Jurkat, Clone E6-1 (cell line): ENCODE results near the gene TDP1.
"Not testable (repeated sequence)": the region's sequence is repeated elsewhere in the genome, so short reads cannot be mapped to it uniquely, and the experiment has no call there.

Experiments used
- DNase-seq: peaks from one replicate; pipeline ENCODE4 v3.0.0-alpha.2; 2011; ENCODE audit warnings: low read depth, low spot score
- H3K4me3 ChIP-seq: 2 replicates; pipeline ENCODE4 v1.5.1; 2011; ENCODE audit warnings: mild to moderate bottlenecking, low read length, control low read depth, moderate library complexity

The TDP1 gene

GRCh38 chr14:89983375-89983774 is 27.6 kb downstream of the TDP1 start:
- no peak for DNase-seq
- no peak overlapping the region for H3K4me3 ChIP-seq

GRCh38 chr14:89986462-89987160 is 30.9 kb downstream of the TDP1 start:
- no peak for DNase-seq
- H3K4me3 ChIP-seq, result no peak overlapping the region

GRCh38 chr14:89987161-89987475 is 31.4 kb downstream of the TDP1 start:
- no peak overlapping the region for H3K4me3 ChIP-seq

GRCh38 chr14:89988787-89989186 is 33.1 kb downstream of the TDP1 start:
- DNase-seq, result no peak
- no peak overlapping the region for H3K4me3 ChIP-seq

More at GRCh38 chr14:89987161-89987475, 31.4 kb downstream of the TDP1 start:
- no peak for DNase-seq

GRCh38 chr14:89990218-89990617 is 34.5 kb downstream of the TDP1 start:
- H3K4me3 ChIP-seq, result no peak overlapping the region
- no peak for DNase-seq

GRCh38 chr14:89990623-89991275 is 35.0 kb downstream of the TDP1 start:
- no peak overlapping the region for H3K4me3 ChIP-seq
- DNase-seq, result no peak

- no peak for DNase-seq
Observed at GRCh38 chr14:89992273-89992672, 36.5 kb downstream of the TDP1 start.

GRCh38 chr14:89996963-89997362 is 41.2 kb downstream of the TDP1 start:
- no peak for DNase-seq
- no peak overlapping the region for H3K4me3 ChIP-seq

More at GRCh38 chr14:89992273-89992672, 36.5 kb downstream of the TDP1 start:
- no peak overlapping the region for H3K4me3 ChIP-seq

GRCh38 chr14:90000935-90001334 is 45.2 kb downstream of the TDP1 start:
- no peak for DNase-seq
- H3K4me3 ChIP-seq, result no peak overlapping the region

GRCh38 chr14:90003526-90004307 is 48.0 kb downstream of the TDP1 start:
- H3K4me3 ChIP-seq, result no peak overlapping the region
- no peak for DNase-seq

GRCh38 chr14:90005441-90005840 is 49.7 kb downstream of the TDP1 start:
- DNase-seq, result no peak
- no peak overlapping the region for H3K4me3 ChIP-seq

GRCh38 chr14:90005939-90006530 is 50.3 kb downstream of the TDP1 start:
- DNase-seq, result no peak
- no peak overlapping the region for H3K4me3 ChIP-seq

GRCh38 chr14:90017371-90017770 is 61.6 kb downstream of the TDP1 start:
- H3K4me3 ChIP-seq, result no peak overlapping the region
- no peak for DNase-seq

GRCh38 chr14:90019824-90020523 is 64.2 kb downstream of the TDP1 start:
- no peak for DNase-seq
- H3K4me3 ChIP-seq, result no peak overlapping the region

- DNase-seq, result no peak
- no peak overlapping the region for H3K4me3 ChIP-seq
Observed at GRCh38 chr14:90023176-90023896, 67.6 kb downstream of the TDP1 start.

GRCh38 chr14:90024910-90025309 is 69.2 kb downstream of the TDP1 start:
- no peak overlapping the region for H3K4me3 ChIP-seq
- DNase-seq, result no peak

GRCh38 chr14:90026608-90027007 is 70.9 kb downstream of the TDP1 start:
- H3K4me3 ChIP-seq, DNase-seq: not testable (repeated sequence)

GRCh38 chr14:90027842-90028241 is 72.1 kb downstream of the TDP1 start:
- no peak overlapping the region for H3K4me3 ChIP-seq
- DNase-seq, result no peak

- no peak for DNase-seq
- H3K4me3 ChIP-seq, result no peak overlapping the region
Observed at GRCh38 chr14:90034156-90034555, 78.4 kb downstream of the TDP1 start.
